GM19324 (cell line): Measurements from ENCODE around the gene LSP1.

ENCODE experiments used
- ATAC-seq: cut with Tn5 transposase; IDR thresholded peaks from one replicate; pipeline ENCODE4 v1.9.1; 2021; ENCODE audit warnings: mild to moderate bottlenecking, moderate library complexity; ENCODE audit not compliant: unreplicated experiment, low FRiP score

The LSP1 gene

DNA sequence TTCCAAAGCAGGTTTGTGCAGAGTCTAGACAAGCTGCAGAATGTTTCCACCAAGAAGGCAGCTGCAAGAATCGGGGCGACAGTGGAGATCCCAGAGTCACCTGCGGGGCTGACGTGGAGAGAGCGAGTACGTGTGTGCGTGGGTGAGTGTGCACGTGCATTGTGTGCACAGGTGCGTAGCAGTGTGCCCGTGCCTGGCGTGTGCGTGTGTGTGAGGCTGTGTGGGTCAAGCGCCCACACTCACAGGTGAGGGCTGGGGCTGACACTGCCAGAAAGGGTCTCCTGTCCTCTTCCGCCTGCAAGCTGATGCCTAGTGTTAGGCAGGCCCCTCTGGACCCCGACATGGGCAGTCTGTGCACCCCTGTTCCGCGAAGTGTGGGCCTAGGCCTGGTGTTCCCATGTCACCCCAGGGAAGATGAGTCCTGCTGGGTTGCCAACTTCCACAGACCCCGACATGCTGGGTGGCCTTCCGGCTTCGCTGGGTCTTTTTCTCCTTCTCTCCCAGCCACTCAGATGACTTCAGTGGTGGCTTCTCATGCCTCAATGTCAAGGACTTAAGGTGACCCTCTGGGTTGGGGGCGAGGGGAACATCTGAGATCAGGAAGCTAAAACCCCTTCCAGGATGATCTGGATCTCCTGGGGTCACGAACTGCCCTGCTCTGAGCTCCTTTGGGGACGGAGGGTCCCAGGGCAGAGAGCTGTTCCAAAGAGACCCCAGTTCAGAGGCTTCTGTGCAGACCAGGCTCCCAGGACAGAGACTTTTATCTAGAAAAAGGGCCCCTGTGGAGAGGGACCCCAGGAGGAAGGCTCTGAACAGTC is 28.5 kb upstream of the LSP1 start:
- ATAC-seq: no peak

DNA sequence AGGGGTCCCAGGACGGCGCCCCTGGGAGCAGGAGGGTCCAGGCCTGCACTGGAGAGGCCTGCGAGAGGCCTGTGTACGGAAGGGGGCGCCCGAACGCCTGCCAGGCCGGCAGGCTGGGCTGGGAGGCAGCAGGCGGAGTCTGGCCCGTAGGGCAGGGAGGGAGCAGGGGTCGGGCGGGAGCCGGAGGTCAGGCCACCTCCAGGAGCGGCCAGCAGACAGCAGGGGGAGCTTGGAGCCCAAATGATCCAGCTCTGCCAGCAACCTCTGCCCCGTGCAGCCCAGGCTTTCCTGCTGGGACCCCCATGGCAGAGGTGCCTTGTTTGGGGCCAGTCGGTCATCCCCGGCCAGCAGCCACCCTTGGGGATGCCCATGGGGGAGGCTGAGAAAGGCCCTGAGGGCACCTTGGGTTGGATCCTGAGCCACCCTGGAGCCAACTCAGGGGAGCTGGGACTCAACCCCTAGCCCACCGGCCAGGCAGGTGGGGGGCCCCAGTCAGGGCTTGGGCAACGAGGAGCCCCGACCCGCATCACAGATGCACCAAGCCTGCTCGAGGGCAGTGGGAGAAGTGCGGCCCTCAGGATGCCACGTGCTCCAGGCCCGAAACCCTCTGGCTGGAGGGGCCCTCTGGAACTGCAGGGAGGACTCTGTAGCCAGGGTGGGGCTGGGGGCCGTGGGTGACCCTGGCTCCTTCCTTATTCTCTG is 27.7 kb upstream of the LSP1 start:
- no peak for ATAC-seq

DNA sequence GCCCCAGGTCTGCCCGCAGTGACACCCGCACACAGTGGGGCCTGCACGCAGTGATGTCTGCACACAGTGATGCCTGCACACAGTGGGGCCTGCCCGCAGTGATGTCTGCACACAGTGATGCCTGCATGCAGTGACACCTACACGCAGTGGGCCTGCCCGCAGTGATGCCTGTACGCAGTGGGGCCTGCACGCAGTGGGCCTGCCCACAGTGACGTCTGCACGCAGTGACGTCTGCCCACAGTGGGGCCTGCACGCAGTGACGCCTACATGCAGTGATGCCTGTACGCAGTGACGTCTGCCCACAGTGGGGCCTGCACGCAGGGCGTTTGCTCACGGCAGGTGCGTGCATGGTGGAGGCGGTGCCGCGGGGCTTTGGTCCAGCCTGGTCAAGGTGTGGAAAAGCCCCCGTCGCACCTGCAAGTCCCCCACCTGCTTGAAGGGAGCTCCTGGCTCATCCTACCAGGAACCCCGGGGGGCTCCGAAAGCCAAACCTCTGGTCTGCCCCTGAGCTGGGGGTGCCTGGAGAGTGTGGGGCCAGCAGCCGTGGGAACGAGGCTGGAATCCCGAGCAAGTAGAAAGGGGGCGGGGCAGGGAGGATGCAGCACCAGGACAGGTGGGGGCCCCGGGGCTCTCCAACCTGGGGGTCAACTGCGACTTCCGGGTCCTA is 27.0 kb upstream of the LSP1 start:
- ATAC-seq: no peak

DNA sequence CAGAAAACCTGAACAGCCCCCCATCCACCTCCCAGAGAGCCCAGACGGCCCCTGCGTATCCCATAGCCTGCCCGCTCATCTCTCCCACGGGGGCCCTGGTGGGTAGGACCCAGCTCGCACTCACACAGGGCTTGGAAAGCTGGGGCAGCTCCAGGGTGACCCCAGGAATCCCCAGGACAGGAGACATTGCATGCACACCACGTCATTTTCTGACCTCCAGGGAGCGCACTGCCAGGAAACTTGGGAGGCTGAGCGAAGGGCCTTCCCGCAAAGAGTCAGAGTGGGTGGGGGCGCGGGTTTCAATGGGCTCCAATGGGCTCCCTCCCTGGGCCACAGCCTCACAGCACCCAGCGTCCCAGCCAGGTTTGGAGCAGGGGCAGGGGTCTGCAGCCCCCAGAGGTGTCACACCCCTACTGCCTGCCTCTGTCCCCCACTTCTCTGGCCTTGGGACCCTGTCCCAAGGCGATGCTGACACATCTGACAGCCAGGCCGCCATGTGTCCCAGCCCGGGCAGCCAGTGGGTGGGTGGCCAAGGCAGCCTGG is 26.3 kb upstream of the LSP1 start:
- ATAC-seq: no peak

DNA sequence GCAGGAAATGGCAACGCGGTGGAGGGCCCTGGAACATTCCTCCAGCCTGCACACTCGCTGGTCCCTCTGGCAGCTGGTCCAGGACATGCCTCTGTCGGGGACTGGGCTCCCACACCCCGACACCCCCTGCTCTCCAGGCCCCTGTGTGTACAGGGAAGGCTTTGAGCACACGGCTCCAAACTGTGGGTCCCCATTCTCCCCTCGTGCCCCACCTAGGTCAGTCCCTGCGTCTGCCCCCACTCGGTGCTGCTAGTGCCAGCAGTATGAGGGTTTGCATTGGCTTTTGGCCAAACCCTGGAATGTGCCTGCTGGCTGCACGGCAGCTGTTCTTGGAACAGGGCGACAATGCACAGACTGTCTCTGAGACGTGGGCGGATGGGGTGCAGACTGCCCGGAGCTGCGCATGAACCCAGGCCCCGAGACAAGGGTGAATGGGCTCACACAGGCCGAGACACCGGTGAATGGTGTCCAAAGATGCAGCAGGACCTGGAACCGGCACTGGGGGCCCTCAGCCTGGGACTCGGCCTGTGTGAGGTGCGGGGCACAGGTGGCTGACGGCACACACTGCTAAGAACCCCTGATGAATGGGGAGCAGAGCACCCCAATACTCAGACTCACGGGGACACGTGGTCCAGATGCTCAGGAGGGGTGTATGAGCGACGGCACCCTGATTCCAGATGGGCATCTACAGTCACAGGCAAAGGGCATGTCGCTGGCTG is 25.6 kb upstream of the LSP1 start:
- no peak for ATAC-seq

DNA sequence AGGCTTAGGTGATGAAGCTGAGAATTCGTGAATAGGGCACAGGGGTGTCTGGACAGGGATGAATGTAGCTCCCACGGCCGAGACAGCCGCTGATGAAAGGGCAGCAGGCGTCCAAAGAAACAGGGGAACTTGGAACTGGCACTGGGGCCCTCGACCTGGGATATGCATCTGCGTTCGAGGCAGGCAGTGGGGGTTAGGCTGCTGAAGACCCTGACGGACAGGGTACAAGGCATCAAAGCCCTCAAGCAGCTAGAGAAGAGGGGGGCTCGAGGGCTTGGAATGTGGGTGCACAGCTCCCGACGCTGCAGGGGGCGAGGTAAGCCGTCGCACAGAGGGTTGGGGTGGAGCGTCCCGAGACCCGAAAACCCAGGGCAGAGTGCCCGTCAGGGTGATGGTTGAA is 25.0 kb upstream of the LSP1 start:
- ATAC-seq: no peak

DNA sequence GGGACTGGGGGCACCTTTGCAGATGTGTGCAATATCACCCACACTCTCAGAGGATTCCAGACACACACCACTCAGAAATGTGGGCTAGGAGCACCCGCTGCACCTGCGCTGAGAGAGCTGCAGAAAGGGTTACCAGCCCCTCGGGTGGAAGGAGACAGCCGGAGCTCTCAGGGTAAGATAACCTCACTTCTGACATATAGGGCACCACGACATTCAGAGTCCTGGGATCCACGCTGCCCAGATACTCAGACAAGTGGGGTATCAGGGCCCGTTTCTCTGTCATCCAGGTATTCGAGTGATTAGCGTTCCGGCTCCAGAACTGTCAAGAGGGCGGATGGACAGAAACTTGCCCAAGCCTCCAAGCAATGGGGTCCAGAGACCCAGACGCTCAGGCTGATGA is 24.3 kb upstream of the LSP1 start:
- ATAC-seq: no peak

DNA sequence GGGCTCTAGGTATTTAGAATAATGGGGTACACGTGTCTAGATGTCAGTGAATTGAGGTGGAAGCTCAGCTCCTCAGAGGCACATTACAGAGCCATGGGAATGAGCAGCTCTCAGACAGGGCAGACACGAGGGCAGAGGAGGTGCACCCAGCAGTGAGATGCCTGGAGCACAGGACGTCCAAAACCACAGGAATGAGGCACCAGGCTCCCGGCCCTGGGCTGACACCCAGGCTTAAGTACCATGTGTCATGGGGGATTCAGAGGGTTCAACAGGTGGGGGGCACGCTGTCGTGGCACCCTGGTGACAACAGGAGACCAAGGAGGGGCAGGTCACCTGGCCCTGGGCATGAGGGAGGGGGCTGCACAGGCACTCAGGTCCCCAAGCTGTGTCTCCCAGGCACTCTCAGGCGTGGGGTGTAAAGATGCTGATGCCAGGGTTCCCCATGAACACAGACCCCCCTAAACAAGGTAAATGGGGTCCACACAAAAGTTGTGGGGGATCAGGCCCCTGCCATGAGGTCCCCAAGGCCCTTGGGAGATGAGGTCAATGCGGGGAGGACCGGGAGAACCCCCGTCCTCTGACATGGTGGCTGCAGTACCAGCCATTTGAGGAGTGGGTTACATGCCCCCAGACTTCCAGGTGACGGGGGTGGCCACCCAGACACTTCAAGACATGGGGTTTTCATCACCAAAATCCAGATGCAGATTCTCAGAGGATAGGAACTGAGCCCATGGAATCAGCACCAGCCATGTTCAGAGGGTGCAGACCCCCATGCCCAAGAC is 23.7 kb upstream of the LSP1 start:
- ATAC-seq: no peak

DNA sequence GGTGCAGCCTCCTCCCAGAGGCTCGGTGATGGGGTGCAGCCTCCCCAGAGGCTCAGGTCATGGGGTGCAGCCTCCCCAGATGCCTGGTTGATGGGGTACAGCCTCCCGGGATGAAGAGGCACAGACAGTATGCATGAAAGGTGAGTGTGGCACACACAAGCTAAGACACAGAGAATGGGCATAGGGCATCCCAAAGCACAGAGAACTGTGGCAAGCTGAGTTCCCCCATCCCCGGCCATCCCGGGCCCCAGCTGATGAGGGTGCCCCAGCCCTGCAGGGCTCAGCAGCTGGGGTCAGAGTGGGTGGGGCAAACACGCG is 22.9 kb upstream of the LSP1 start:
- no peak for ATAC-seq

DNA sequence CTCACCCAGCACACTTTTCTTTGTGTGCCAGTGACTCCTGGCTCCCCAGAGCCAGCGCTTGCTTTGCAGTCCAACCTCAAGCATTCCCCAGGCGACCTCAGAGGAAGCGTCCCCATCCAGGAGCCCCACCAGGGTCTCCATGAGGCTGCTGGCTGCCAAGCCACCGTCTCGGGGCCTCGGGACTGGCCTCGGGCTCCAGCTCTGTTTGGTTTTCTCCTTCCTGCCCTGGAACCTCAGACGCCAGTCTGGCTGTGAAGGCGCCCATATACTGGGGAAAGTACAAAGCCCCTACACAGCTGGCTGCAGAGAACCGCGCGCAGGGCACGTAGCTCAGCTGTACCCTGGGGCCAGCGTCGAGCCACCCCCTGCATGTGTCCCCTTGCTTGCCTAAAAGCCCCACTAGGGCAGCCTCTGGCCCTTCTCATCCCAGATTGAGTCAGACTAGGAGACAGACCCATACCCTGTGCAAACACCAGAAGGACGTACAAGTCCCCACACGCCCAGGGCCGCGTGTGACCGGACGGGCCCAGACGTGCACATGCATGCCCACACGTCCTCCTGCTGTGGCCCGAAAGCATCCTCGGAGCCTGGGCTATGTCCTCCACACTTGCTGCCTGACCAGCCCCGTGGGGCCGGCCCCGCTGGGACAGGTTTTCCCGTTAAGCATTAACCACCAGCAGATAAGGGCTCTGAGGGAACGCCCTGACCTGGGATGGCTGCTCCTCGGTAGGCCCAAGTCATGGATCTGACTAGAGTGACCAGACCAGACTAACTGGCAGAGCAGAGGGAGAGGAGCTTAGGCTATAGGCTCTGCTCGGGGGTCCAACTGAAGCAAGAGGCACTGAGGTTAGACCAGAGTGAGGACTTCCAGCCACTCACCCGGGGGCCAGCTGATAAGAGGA is 22.3 kb upstream of the LSP1 start:
- ATAC-seq: no peak

DNA sequence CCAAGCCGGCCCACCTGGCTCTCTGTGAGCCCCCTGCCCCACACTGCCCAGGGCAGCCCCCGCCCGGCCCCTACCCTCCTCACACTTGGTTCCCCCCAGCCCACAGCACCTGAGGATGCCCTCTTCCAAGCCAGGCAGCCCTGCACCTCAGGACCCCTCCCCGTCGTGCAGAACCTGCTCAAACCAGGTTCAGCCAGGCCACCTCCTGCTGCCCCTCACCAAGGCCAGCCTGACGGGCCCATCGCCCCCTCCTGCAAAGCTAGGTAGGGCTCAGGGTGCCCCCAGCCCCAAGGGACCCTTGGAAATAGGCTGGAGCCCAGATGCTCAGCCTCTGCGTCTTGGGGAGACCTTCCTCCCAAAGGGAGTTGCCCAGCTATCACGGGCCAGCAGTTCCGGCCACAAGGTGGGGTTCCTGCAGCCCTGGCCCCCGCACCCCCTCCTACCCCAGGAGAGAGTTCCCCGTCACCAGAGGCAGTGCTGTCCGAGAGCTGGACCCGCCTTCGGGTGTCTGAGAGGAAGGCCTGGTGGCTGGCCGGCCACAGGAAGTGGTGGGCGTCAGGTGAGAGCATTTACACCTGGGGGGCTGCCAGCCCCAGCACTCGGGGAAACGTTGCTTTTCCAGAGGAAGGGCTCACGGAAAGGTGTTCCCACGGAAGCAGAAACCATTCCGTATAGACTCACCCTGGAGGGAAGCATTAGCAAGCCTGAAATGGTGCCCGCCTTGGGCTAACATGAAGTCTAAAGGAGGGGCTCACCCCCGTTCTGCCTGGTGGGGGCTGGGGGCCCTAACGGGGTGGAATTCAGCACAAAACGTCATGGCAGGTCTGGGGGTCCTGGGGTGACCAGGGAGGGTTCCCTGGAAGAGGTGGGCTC is 21.3 kb upstream of the LSP1 start:
- ATAC-seq: no peak

DNA sequence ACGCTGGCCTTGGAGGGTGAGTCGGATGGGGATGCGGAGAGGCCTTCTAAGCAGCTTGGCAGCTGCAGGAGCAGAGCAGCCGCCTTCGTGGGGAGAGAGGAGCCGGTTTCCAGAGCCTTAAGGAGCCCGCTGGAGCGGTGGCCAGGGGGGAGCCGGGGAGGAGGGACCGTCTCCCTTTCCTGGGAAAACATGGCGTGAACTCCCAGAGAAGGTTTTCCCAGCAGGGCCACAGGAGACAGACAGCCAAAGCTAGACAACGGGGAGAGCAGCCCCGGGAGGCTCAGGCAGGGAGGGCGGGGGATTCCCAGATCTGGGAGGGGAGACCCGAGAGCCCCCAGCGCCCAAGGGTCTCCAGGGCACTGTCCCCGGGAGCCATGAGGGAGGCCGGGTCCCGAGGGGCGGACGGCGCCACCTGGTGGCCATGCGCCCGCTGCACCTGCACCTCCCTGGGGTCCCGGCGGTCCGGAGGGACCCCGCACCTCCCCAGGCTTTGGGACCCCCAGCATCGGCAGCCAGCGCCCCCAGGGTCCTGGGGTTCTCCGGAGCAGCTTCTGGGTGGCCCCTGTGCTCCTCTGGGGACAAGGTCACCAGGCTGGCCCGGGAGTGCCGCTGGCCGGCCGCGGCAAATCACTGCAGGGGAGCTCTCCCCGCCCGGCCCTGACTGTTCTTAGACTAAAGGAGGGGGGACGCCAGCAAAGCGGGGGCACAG is 20.5 kb upstream of the LSP1 start:
- ATAC-seq: no peak

DNA sequence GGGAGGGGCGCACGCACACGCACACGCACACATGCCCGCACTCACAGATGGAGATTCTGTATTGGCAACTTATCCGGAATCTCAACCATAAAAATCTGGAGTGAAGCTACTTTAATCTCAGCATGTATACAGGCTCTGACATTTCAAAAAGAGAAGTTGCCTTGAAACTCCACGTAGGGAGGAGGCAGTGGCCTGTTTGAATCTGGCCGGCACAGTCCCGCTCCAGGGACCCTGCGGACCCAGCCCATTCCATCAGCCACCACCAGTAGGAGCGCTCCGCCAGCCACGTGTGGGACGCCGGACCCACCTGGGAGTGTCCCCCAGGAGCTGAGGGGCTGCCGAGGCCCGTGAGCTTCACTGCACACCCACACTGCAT is 20.0 kb upstream of the LSP1 start:
- no peak for ATAC-seq

DNA sequence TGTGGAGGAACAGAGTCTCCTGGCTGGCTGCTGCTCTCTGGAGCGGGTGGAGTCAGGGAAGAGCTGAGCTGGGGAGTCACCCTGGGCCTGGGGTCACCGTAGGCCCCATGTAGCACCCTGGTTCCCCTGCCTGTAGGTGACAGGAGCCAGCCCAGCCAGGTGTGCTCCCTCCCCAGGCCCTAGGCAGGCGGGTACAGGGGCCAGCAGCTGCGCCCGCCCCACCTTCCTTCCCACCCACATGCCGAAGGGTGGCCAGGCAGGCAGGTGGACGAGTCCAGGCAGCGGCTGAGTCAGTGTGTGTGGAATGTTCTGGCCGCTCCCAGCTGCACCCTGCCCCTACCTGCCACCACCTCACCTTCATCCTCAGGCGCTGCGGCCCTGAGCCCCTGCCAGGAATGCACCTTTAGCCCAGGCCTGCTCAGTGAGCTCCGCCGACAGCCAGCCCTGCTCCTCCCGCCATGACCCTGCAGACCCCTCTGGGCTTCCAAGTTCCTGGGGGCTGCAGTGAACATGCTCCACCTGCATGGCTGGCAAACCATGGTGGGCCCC is 18.7 kb upstream of the LSP1 start:
- no peak for ATAC-seq

DNA sequence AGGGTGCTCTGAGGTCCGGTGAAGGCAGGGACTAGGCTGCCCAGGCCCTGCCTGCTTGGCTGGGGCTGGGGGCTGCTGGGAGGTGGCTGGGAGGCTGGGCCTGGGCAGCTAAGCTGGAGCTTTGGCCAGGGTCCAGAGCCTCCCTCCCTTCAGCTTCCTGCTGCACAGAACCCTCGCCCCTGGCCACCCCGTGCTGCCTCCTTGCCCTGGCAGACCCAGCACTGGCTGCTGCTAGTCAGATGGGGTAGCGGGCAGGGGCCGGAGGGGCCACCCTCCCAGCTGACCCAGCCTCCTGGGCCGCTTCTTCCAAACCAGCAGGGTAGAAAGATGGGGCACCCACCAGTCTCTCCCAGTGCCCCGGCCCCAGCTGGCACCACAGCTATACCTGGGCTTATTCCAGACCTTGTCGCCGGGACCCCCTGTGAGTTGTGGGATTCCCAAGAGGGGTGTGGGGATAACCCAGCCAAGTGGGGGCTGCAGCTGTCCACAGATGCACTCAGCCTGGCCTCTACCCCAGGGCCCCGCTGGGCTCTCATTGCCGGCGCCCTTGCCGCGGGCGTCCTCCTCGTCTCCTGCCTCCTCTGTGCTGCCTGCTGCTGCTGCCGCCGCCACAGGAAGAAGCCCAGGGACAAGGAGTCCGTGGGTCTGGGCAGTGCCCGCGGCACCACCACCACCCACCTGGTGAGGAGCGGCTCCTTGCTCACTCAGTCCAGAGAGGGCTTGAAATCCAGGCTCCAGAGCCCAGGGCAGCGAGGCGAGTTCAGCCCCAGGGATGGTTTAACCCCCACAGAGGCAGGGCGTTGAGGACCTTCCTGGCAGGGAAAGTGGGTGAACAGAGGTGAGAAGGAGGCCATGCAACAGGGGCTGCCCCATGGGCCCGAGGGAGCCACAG is 17.9 kb upstream of the LSP1 start, which contains the start of gene SYT8:
Gene SYT8 (plus strand): TSS at position 212 of the 892 bp plus-strand sequence. CDS start 116 bp downstream, at position 328.
- ATAC-seq: no peak

DNA sequence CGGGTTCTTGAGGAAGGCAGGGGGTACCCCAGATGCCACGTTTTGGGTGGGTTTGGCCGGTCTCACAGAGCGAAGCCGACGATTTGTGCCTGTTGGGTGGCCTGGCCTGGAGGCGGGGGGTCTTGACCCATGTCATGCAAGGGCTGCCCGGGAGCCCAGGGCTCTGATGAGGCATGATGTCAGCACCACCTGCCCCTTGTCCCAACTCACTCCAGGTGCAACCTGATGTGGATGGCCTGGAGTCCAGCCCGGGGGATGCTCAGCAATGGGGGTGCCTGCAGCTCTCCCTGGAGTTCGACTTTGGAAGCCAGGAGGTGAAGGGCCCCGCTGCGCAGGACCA is 17.2 kb upstream of the LSP1 start:
- no peak for ATAC-seq
